Endothelial cell of umbilical vein (primary cell): ENCODE data around the gene UBE2E1.

Experiments used
- POLR2AphosphoS5 ChIP-seq: IDR thresholded peaks from 2 replicates; pipeline ENCODE4 v1.6.1; 2012; ENCODE audit warnings: low read depth, mild to moderate bottlenecking, control low read depth, low read length, moderate library complexity; ENCODE audit not compliant: insufficient read depth
- TF ChIP-seq, protein P1 (sequence below), 2 donors: IDR thresholded peaks; 1 replicate in 1 of 2; 2 replicates in 1 of 2; pipeline ENCODE4 v1.5.1; 2011; ENCODE audit warnings: low read length in 2 of 2, mild to moderate bottlenecking in 2 of 2, moderate library complexity in 2 of 2, control low read depth in 1 of 2, inconsistent platforms in 1 of 2, low read depth in 1 of 2; ENCODE audit not compliant: insufficient read depth in 1 of 2; ENCODE audit errors: extremely low read depth in 1 of 2
- TF ChIP-seq, protein P2 (sequence below): IDR thresholded peaks from 2 replicates; pipeline ENCODE4 v1.6.1; 2011; ENCODE audit not compliant: insufficient read depth, insufficient read length

DNA sequence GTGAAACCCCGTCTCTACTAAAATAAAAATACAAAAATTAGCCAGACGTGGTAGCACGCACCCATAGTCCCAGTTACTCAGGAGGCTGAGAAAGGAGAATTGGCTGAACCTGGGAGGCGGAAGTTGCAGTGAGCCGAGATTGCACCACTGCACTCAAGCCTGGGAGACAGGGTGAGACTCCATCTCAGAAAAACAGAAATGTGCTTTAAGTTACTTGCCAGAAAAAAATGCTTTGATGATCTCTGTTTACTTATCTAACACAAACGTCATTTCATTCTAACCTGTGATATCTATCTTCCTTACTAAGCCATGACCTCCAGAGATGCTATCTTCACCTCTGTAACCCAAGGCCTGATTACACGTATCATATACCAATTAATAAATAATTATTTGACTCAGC, 103.6 kb downstream of the UBE2E1 start:
- TF ChIP-seq POLR2AphosphoS5 = no peak
- TF ChIP-seq, protein P1, sequence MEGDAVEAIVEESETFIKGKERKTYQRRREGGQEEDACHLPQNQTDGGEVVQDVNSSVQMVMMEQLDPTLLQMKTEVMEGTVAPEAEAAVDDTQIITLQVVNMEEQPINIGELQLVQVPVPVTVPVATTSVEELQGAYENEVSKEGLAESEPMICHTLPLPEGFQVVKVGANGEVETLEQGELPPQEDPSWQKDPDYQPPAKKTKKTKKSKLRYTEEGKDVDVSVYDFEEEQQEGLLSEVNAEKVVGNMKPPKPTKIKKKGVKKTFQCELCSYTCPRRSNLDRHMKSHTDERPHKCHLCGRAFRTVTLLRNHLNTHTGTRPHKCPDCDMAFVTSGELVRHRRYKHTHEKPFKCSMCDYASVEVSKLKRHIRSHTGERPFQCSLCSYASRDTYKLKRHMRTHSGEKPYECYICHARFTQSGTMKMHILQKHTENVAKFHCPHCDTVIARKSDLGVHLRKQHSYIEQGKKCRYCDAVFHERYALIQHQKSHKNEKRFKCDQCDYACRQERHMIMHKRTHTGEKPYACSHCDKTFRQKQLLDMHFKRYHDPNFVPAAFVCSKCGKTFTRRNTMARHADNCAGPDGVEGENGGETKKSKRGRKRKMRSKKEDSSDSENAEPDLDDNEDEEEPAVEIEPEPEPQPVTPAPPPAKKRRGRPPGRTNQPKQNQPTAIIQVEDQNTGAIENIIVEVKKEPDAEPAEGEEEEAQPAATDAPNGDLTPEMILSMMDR (IDR thresholded peaks at IDR 0.05; ENCODE audit: extremely low read depth in 1 of 2, insufficient read depth in 1 of 2, low read depth in 1 of 2, low read length in 2 of 2) = no peak
- TF ChIP-seq, protein P2, sequence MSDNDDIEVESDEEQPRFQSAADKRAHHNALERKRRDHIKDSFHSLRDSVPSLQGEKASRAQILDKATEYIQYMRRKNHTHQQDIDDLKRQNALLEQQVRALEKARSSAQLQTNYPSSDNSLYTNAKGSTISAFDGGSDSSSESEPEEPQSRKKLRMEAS = no peak
